ENCODE measurements around the gene RPUSD4. TPM values are rescaled to one million over a fixed set of nuclear protein-coding genes. Genes with fewer than 3 reads are reported as not detected.

Gene RPUSD4
- total and polyA plus RNA-seq, 2 donors from 2014 or later, result 13.6 to 20.7 TPM

GRCh38 chr11:126156814-126157213 lies 54.6 kb downstream of the RPUSD4 start:
- no peak overlapping the region for H3K4me3 ChIP-seq (ENCODE audit: low read length in 3 of 3)
- no peak for TF ChIP-seq CTCF (IDR thresholded peaks at IDR 0.05; ENCODE audit: borderline replicate concordance, extremely low read depth, insufficient read depth)
- H3K9ac ChIP-seq (ENCODE audit: low read length in 3 of 3), result no peak overlapping the region
- no peak for DNase-seq
- no peaks in the 10 kb centered on the region for H3K9me3 ChIP-seq (ENCODE audit: control insufficient read depth in 2 of 3, insufficient read depth in 1 of 3, low read length in 3 of 3)
- no peaks in the 10 kb centered on the region for H3K36me3 ChIP-seq (ENCODE audit: control insufficient read depth in 2 of 3, insufficient read depth in 3 of 3, low read length in 3 of 3)
- H3K27ac ChIP-seq (ENCODE audit: low read depth in 2 of 2, low read length in 2 of 2), result no peak overlapping the region
- FAIRE-seq, result no peak
- H3K27me3 ChIP-seq (ENCODE audit: control insufficient read depth, insufficient read depth, low read length), result no peaks in the 10 kb centered on the region
- intact Hi-C loops (cut with DNase I), result no loop called here
- H3K4me1 ChIP-seq (ENCODE audit: control insufficient read depth in 2 of 3, insufficient read depth in 2 of 3, low read depth in 1 of 3, low read length in 3 of 3), result peaks cover 0 to 5% (median 0%) of the 10 kb centered on the region in 3 donors

DNA sequence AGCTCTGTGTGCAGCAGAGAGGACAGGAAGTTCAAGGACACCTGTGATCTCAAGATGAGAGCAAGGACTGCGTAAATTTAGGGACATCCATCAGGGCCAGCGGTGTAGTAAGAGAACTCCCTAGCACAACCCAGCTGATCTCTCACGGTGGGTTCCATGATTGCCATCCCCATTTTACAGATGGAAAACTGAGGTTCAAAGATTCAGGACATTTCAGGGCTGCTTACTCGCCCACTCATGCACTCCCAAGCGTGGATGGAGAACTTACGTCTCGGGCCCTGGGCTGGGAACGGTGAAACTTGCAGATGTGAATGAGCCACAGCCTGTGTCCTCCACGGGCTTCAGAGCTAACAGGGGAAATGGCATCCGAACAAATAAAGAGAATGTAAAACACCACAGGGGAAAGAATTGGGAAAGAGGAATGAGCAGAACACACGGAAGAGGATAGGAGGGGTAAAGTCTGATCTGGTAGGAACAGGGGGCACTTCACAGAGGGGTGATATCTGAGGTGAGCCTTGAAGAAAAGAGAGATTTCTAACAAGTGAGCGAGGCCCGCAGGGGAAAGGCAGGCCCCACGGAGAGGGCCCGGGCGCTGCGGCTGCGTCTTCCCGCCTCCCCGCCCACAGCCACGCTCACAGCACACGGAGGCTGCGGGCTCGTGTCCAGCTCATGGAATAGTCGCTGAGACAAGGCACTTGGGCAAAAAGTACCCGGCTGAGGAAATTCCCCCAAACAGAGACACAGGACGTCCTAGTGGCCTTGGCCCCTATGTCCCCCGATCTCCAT lies 55.9 kb downstream of the RPUSD4 start:
- no peaks in the 10 kb centered on the region for H3K36me3 ChIP-seq (ENCODE audit: control insufficient read depth in 2 of 3, insufficient read depth in 3 of 3, low read length in 3 of 3)
- no peak overlapping the region for H3K4me3 ChIP-seq (ENCODE audit: low read length in 3 of 3)
- no peaks in the 10 kb centered on the region for H3K9me3 ChIP-seq (ENCODE audit: control insufficient read depth in 2 of 3, insufficient read depth in 1 of 3, low read length in 3 of 3)
- H3K4me1 ChIP-seq (ENCODE audit: control insufficient read depth in 2 of 3, insufficient read depth in 2 of 3, low read depth in 1 of 3, low read length in 3 of 3), result peaks cover 0 to 5% (median 0%) of the 10 kb centered on the region in 3 donors
- no peaks in the 10 kb centered on the region for H3K27me3 ChIP-seq (ENCODE audit: control insufficient read depth, insufficient read depth, low read length)
- no peak for TF ChIP-seq CTCF (IDR thresholded peaks at IDR 0.05; ENCODE audit: borderline replicate concordance, extremely low read depth, insufficient read depth)
- FAIRE-seq, result no peak
- no peak overlapping the region for H3K9ac ChIP-seq (ENCODE audit: low read length in 3 of 3)
- no peak for DNase-seq
- H3K27ac ChIP-seq (ENCODE audit: low read depth in 2 of 2, low read length in 2 of 2), result no peak overlapping the region
- intact Hi-C loops (cut with DNase I), result no loop called here

GRCh38 chr11:126154691-126155090 lies 56.8 kb downstream of the RPUSD4 start:
- no peak for TF ChIP-seq CTCF (IDR thresholded peaks at IDR 0.05; ENCODE audit: borderline replicate concordance, extremely low read depth, insufficient read depth)
- Histone ChIP-seq H3K27ac (ENCODE audit: low read depth in 2 of 2, low read length in 2 of 2) (no peak overlapping the region), H3K27me3 (ENCODE audit: control insufficient read depth, insufficient read depth, low read length) (no peaks in the 10 kb centered on the region), H3K4me1 (ENCODE audit: control insufficient read depth in 2 of 3, insufficient read depth in 2 of 3, low read depth in 1 of 3, low read length in 3 of 3) (peaks cover 0 to 5% (median 0%) of the 10 kb centered on the region in 3 donors), H3K4me3 (ENCODE audit: low read length in 3 of 3) (no peak overlapping the region), H3K9me3 (ENCODE audit: control insufficient read depth in 2 of 3, insufficient read depth in 1 of 3, low read length in 3 of 3) (no peaks in the 10 kb centered on the region), H3K9ac (ENCODE audit: low read length in 3 of 3) (no peak overlapping the region), H3K36me3 (ENCODE audit: control insufficient read depth in 2 of 3, insufficient read depth in 3 of 3, low read length in 3 of 3) (no peaks in the 10 kb centered on the region)
- intact Hi-C loops (cut with DNase I), result no loop called here
- no peak for DNase-seq
- no peak for FAIRE-seq
